OCI-LY3 (cell line): ENCODE data around the gene ZNF184.

Source experiments
- CTCF ChIP-seq: fragments of 200-600, 300-600 bp; sonication (generic); IDR thresholded peaks from 2 replicates; pipeline ENCODE4 v1.5.1; 2014; ENCODE audit warnings: antibody characterized with exemption, low read length, low read depth
- EZH2phosphoT487 ChIP-seq: fragments of 200-600 bp; shearing (Covaris generic); IDR thresholded peaks from 2 replicates; pipeline ENCODE4 v1.6.1; 2018; ENCODE audit warnings: antibody characterized with exemption, mixed run types, low read depth

DNA sequence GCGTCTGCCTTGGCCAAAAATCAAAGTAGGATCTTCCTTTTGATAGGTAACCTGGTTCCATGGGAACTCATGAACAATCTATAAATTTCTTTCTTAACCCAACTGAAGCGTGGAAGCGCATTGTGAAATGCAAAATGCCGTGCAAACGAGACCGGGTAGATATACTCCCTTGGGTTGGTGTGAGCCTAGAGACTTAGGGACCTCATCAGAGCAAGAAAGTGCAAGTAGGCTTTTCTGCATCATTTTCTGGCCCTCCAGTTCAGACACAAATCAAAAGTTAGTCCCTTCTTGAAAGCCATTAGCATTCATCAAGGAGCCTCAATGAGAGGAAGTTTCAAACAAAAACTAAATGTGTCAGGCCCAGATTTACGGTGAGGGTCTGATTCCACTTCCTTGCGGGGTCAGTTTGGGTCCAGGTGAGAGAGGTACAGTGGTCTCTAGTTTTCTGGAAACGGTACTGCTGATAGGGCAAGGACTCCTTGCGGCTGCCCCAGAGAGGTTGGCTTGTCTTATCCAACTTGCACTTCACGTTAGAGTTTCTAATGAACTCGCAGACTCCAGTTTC is 5.3 kb upstream of the ZNF184 start:
- TF ChIP-seq CTCF (no peak), EZH2phosphoT487 (no peak)
